Vagina (tissue), 2 donors: ENCODE results near the gene SIK2.

Experiments used
- POLR2AphosphoS5 ChIP-seq, 2 donors: sonication (generic); formaldehyde crosslinking; IDR thresholded peaks; one replicate each; pipeline ENCODE4 v1.9.0; 2017; ENCODE audit warnings: antibody characterized with exemption in 2 of 2, mild to moderate bottlenecking in 2 of 2, low read depth in 1 of 2; ENCODE audit not compliant: insufficient read depth in 1 of 2
- TF ChIP-seq, protein P1 (sequence below), 3 experiments: fragments of 450-650 bp in 2 of 3; fragments of 200-600 bp in 1 of 3; sonication (generic) in 1 of 3; IDR thresholded peaks; one replicate each; pipeline ENCODE4 v1.5.1; 2017 to 2019; ENCODE audit warnings: antibody characterized with exemption in 3 of 3, mild to moderate bottlenecking in 2 of 3, moderate library complexity in 2 of 3

- TF ChIP-seq, protein P1, sequence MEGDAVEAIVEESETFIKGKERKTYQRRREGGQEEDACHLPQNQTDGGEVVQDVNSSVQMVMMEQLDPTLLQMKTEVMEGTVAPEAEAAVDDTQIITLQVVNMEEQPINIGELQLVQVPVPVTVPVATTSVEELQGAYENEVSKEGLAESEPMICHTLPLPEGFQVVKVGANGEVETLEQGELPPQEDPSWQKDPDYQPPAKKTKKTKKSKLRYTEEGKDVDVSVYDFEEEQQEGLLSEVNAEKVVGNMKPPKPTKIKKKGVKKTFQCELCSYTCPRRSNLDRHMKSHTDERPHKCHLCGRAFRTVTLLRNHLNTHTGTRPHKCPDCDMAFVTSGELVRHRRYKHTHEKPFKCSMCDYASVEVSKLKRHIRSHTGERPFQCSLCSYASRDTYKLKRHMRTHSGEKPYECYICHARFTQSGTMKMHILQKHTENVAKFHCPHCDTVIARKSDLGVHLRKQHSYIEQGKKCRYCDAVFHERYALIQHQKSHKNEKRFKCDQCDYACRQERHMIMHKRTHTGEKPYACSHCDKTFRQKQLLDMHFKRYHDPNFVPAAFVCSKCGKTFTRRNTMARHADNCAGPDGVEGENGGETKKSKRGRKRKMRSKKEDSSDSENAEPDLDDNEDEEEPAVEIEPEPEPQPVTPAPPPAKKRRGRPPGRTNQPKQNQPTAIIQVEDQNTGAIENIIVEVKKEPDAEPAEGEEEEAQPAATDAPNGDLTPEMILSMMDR (IDR thresholded peaks at IDR 0.05), result no peak
- TF ChIP-seq POLR2AphosphoS5 (IDR thresholded peaks at IDR 0.05; ENCODE audit: insufficient read depth in 1 of 2, low read depth in 1 of 2), result no peak
These were observed 129.6 kb downstream of the SIK2 start for GRCh38 chr11:111731821-111732220.
